Prostate gland (tissue), 2 donors: ENCODE measurements around the gene SLC39A9.

Source experiments
- POLR2A ChIP-seq: fragments of 450-650 bp; IDR thresholded peaks from one replicate; pipeline ENCODE4 v1.6.1; 2016; ENCODE audit warnings: antibody characterized with exemption, mild to moderate bottlenecking
- POLR2AphosphoS5 ChIP-seq: sonication (generic); formaldehyde crosslinking; IDR thresholded peaks from one replicate; pipeline ENCODE4 v1.6.1; 2017; ENCODE audit warnings: antibody characterized with exemption
- TF ChIP-seq, protein P1 (sequence below), 4 experiments: fragments of 200-600 bp in 2 of 4; fragments of 450-650 bp in 2 of 4; sonication (generic) in 2 of 4; IDR thresholded peaks; 1 replicate in 3 of 4; 2 replicates in 1 of 4; pipeline ENCODE4 v1.5.1; 2016 to 2019; ENCODE audit warnings: antibody characterized with exemption in 4 of 4, mild to moderate bottlenecking in 2 of 4, moderate library complexity in 2 of 4

DNA sequence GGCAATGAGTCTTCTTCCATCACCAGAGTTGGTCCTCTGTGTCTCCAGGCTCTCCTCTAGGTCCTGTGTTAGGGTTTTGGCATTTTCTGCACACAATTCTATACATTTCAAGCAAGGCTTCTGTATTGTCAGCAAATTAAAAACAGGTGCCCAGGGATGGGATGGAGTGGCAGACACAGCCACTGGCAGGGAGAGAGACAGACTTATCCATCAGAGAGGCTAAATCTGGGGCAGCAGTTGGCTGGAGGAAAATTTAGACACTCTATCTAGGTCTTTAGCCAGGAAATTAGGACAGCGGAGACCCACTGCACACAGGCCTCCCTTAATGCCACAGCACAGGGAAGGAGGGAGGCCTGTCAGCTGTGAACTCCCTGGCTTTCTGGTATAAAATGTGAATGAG, 106.3 kb downstream of the SLC39A9 start:
- TF ChIP-seq POLR2A (no peak), POLR2AphosphoS5 (no peak)
- TF ChIP-seq, protein P1, sequence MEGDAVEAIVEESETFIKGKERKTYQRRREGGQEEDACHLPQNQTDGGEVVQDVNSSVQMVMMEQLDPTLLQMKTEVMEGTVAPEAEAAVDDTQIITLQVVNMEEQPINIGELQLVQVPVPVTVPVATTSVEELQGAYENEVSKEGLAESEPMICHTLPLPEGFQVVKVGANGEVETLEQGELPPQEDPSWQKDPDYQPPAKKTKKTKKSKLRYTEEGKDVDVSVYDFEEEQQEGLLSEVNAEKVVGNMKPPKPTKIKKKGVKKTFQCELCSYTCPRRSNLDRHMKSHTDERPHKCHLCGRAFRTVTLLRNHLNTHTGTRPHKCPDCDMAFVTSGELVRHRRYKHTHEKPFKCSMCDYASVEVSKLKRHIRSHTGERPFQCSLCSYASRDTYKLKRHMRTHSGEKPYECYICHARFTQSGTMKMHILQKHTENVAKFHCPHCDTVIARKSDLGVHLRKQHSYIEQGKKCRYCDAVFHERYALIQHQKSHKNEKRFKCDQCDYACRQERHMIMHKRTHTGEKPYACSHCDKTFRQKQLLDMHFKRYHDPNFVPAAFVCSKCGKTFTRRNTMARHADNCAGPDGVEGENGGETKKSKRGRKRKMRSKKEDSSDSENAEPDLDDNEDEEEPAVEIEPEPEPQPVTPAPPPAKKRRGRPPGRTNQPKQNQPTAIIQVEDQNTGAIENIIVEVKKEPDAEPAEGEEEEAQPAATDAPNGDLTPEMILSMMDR (IDR thresholded peaks at IDR 0.05): no peak
